ENCODE results near the gene CBY1. TPM values are rescaled to one million over a fixed set of nuclear protein-coding genes. Genes with fewer than 3 reads are reported as not detected.
"Not testable (repeated sequence)": the region's sequence is repeated elsewhere in the genome, so short reads cannot be mapped to it uniquely, and the experiment has no call there.

The CBY1 gene
- total RNA-seq, 1 experiment from 2014 or later, result 28.3 TPM

- Histone ChIP-seq H3K4me3 (ENCODE audit: low read depth, low read length) (no peak overlapping the region), H3K36me3 (ENCODE audit: control insufficient read depth, insufficient read depth, low read length) (no peaks in the 10 kb centered on the region), H3K4me1 (peaks cover 4% of the 10 kb centered on the region), H3K9me3 (peaks cover 6% of the 10 kb centered on the region; the same call in 1 of the 2 replicates), H3K27me3 (replicated peaks; ENCODE audit: control insufficient read depth, insufficient read depth, low read length) (no peaks in the 10 kb centered on the region)
- DNase-seq, result no peak
- TF ChIP-seq, protein P1, sequence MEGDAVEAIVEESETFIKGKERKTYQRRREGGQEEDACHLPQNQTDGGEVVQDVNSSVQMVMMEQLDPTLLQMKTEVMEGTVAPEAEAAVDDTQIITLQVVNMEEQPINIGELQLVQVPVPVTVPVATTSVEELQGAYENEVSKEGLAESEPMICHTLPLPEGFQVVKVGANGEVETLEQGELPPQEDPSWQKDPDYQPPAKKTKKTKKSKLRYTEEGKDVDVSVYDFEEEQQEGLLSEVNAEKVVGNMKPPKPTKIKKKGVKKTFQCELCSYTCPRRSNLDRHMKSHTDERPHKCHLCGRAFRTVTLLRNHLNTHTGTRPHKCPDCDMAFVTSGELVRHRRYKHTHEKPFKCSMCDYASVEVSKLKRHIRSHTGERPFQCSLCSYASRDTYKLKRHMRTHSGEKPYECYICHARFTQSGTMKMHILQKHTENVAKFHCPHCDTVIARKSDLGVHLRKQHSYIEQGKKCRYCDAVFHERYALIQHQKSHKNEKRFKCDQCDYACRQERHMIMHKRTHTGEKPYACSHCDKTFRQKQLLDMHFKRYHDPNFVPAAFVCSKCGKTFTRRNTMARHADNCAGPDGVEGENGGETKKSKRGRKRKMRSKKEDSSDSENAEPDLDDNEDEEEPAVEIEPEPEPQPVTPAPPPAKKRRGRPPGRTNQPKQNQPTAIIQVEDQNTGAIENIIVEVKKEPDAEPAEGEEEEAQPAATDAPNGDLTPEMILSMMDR (IDR thresholded peaks at IDR 0.05; ENCODE audit: insufficient read depth in 1 of 2, low read depth in 1 of 2, low read length in 1 of 2, severe bottlenecking in 1 of 2, unreplicated experiment in 1 of 2), result no peak
- POLR2A ChIA-PET, result no interaction called here
- H3K27ac Mint-ChIP-seq (ENCODE audit: unreplicated experiment), result no peak overlapping the region
- no peaks in the 10 kb centered on the region for H3K27me3 Mint-ChIP-seq (ENCODE audit: insufficient read depth, unreplicated experiment)
- BruUV-seq (replicated peaks), result no TSS peak
- no peaks in the 10 kb centered on the region for H3K9me3 Mint-ChIP-seq (ENCODE audit: unreplicated experiment)
- H3K36me3 Mint-ChIP-seq (ENCODE audit: insufficient read depth, unreplicated experiment), result peaks cover 6% of the 10 kb centered on the region
- intact Hi-C loops (cut with micrococcal nuclease; ENCODE audit: unreplicated experiment), result no loop called here
- CTCF ChIA-PET, result no interaction called here
- H3K4me1 Mint-ChIP-seq (ENCODE audit: low read depth, unreplicated experiment), result peaks cover 11% of the 10 kb centered on the region
- H3K4me3 Mint-ChIP-seq (ENCODE audit: unreplicated experiment), result no peak overlapping the region
These were observed 42.9 kb upstream of the CBY1 start for GRCh38 chr22:38613588-38613987.

DNA sequence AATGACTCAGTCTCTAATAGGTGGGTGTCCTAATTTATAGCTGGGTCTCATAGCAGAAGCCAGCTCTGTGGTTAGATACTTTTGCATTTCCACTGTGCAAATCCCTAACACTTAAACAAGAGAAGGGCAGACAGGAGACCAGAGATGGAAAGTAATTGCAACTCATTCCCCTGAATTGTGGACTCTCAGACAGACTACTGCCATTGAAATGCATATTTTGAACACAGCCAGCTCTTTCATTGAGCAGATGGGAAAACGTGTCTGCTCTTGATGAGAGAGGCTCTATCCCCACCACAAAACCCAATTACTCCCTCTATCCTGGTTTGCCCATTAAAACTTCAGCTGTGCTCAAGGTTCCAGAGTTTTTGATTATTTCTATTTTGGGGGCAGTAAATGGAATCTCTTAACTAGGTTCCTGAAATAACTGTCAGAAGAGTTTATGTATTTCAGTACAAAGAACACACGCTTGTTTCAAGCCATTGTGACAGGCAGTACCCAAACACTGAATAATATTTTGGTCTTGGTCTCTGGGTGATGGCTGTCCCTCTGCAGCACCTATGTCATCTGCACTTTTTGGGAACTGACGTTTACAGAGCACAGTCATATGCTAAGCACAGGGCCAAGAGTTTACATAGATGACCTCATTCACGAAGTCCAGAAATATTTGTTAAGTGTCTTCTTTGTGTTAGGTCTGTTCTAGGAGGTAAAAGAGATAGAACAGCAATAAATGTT lies 41.9 kb upstream of the CBY1 start:
- ChIA-PET CTCF (no interaction called here), POLR2A (no interaction called here)
- DNase-seq, result no peak
- Mint-ChIP-seq H3K36me3 (ENCODE audit: insufficient read depth, unreplicated experiment) (no peaks in the 10 kb centered on the region), H3K4me1 (ENCODE audit: low read depth, unreplicated experiment) (peaks cover 11% of the 10 kb centered on the region), H3K4me3 (ENCODE audit: unreplicated experiment) (no peak overlapping the region), H3K9me3 (ENCODE audit: unreplicated experiment) (peaks cover 4% of the 10 kb centered on the region), H3K27ac (ENCODE audit: unreplicated experiment) (no peak overlapping the region), H3K27me3 (ENCODE audit: insufficient read depth, unreplicated experiment) (no peaks in the 10 kb centered on the region)
- Histone ChIP-seq H3K9me3 (peaks cover 6% of the 10 kb centered on the region; the same call in 1 of the 2 replicates), H3K27me3 (replicated peaks; ENCODE audit: control insufficient read depth, insufficient read depth, low read length) (no peaks in the 10 kb centered on the region), H3K36me3 (ENCODE audit: control insufficient read depth, insufficient read depth, low read length) (no peaks in the 10 kb centered on the region), H3K4me3 (ENCODE audit: low read depth, low read length) (no peak overlapping the region), H3K4me1 (peaks cover 4% of the 10 kb centered on the region)
- intact Hi-C loops (cut with micrococcal nuclease; ENCODE audit: unreplicated experiment), result no loop called here
- TF ChIP-seq, protein P1 (IDR thresholded peaks at IDR 0.05; ENCODE audit: insufficient read depth in 1 of 2, low read depth in 1 of 2, low read length in 1 of 2, severe bottlenecking in 1 of 2, unreplicated experiment in 1 of 2), result no peak
- no TSS peak for BruUV-seq (replicated peaks)

DNA sequence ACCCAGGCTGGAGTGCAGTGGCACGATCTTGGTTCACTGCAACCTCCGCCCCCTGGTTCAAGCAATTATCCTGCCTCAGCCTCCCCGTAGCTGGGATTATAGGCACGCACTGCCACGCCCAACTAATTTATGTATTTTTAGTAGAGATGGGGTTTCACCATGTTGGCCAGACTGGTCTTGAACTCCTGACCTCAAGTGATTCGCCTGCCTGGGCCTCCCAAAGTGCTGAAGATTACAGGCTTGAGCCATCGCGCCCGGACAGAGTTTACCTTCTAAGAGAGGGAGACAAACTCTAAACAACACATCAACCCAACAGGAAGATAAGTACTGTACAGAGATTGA lies 41.4 kb upstream of the CBY1 start:
- CTCF ChIA-PET; H3K36me3 ChIP-seq (ENCODE audit: control insufficient read depth, insufficient read depth, low read length); H3K27ac Mint-ChIP-seq (ENCODE audit: unreplicated experiment); H3K27me3 Mint-ChIP-seq (ENCODE audit: insufficient read depth, unreplicated experiment); intact Hi-C loops (cut with micrococcal nuclease; ENCODE audit: unreplicated experiment); H3K36me3 Mint-ChIP-seq (ENCODE audit: insufficient read depth, unreplicated experiment); H3K9me3 Mint-ChIP-seq (ENCODE audit: unreplicated experiment); H3K4me3 Mint-ChIP-seq (ENCODE audit: unreplicated experiment); DNase-seq; POLR2A ChIA-PET; H3K4me3 ChIP-seq (ENCODE audit: low read depth, low read length); H3K4me1 ChIP-seq; BruUV-seq (replicated peaks); H3K9me3 ChIP-seq; H3K27me3 ChIP-seq (replicated peaks; ENCODE audit: control insufficient read depth, insufficient read depth, low read length): not testable (repeated sequence)
- peaks cover 11% of the 10 kb centered on the region for H3K4me1 Mint-ChIP-seq (ENCODE audit: low read depth, unreplicated experiment)
